RPMI7951 (cell line): ENCODE results near the gene GNG7. TPM values are rescaled to one million over a fixed set of nuclear protein-coding genes. Genes with fewer than 3 reads are reported as not detected.
A peak's percentile ranks its signal among the peaks of the same experiment; 100 is the strongest.
"Not testable (repeated sequence)": the region's sequence is repeated elsewhere in the genome, so short reads cannot be mapped to it uniquely, and the experiment has no call there.

ENCODE experiments used
- DNase-seq: peaks from one replicate; pipeline ENCODE4 v3.0.0-alpha.2; 2012; ENCODE audit warnings: low read depth
- total RNA-seq: library from RNA; depleted of rRNA; stranded (reverse); fragments of >200 nt; shearing (Covaris generic); gene quantifications from 2 replicates; pipeline ENCODE4 v1.2.3, GENCODE V29; 2014

GNG7 gene
- total RNA-seq, 1 experiment from 2014 or later = 0.96 TPM

DNA sequence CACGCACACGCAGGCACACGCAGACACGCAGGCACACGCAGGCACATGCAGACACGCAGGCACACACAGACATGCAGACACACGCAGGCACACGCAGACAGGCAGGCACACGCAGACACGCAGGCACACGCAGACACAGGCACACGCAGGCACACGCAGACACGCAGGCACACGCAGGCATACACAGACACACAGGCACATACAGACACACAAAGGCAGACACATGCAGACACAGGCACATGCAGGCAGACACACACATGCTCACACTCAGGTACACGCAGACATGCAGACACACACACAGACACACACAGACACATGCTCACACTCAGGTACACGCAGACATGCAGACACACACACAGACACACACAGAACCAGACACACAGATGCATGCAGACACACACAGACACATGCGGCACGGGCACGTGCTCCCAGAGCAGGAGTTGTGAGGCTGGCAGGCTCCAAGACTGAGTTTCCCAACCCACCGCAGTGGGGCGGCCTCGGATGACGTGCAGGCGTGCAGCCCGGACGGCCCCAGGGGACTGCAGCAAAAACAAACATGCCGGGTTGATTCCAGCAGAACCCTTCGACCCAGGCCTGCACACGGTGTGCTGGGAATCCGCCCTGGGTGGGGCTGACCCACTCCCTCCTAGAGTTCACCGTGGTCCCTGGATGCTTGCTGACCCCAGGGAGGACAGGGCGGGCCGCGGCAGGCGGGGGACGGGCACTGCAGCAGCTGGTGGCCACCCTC, 126.6 kb downstream of the GNG7 start:
- peak; percentile 37 for DNase-seq

GRCh38 chr19:2574971-2575630, 127.4 kb downstream of the GNG7 start:
- DNase-seq = no peak

DNA sequence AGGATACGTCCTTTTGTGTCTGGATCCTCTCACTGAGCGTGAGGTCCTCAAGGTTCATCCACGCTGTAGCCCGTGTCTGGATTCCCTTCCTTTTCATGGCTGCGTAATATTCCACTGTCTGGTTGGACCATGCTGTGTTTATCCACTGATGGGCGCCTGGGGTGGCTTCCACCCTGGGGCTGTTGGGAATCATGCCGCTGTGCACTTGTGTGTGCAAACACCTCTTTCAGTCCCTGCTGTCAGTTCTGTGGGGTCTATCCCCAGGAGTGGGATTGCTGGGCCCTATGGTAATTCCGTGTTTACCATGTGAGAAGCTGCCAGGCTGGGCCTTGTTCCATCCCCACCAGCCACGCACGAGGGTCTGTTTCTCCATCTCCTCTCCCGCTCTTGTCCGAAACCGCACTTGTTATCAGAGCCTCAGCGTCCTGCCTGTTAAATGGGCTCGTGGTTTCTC, 128.0 kb downstream of the GNG7 start:
- no peak for DNase-seq

GRCh38 chr19:2573916-2574315, 128.6 kb downstream of the GNG7 start:
- no peak for DNase-seq

GRCh38 chr19:2572152-2572551, 130.3 kb downstream of the GNG7 start:
- DNase-seq = not testable (repeated sequence)

- DNase-seq = no peak
Observed at GRCh38 chr19:2569596-2570465, 132.7 kb downstream of the GNG7 start.

GRCh38 chr19:2567996-2568395, 134.5 kb downstream of the GNG7 start:
- DNase-seq = no peak

GRCh38 chr19:2567580-2567979, 134.9 kb downstream of the GNG7 start:
- peak; percentile 29 for DNase-seq

DNA sequence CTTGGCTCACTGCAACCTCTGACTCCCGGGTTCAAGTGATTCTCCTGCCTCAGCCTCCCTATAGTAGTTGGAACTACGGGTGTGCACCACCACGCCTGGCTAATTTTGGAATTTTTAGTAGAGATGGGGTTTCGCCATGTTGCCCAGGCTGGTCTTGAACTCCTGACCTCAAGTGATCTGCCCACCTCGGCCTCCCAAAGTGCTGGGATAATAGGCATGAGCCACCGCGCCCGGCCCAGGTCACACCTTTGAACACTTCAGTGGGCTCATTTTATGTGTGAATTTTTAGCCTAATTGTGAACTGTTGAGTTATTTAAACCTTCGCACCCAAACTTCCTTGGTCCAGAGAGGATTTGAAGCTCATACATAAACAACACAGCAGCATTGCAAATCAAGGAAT, 138.9 kb downstream of the GNG7 start:
- not testable (repeated sequence) for DNase-seq

DNA sequence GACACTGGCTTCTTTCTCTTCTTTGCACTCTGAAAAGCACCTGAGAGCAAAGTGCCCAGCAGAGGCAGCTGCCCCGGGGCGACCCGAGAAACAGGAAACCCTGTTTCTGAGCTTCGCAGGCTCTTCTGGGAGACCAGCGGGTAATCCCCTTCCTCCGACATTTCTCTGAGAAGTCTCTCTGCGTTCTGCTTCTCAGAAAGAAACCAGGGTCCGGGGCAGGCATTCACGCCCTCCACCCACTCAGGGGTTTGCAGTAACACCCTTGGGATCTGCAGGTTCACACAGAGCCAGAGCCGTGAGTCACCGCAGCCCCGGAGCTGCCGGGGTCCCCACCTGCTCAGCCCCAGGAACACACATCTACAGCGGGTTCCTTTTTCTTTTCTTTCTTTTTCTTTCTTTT, 140.6 kb downstream of the GNG7 start:
- no peak for DNase-seq

GRCh38 chr19:2561221-2561620, 141.3 kb downstream of the GNG7 start:
- no peak for DNase-seq

DNA sequence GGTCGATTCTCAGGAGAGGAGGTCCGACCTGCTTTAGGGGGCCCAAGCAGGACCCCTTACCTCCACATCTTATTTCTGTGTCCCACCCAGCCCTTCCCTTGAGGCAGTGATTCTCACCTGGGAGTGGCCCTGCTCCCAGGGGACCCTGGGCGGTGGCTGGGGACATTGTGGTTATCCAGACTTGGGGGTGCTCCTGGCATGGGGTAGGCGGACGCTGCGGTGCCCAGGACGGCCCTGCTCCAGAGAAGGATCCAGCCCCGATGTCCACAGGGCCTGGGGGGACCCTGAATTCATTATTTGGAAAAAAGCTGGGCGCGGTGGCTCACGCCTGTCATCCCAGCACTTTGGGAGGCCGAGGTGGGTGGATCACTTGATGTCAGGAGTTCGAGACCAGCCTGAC, 142.1 kb downstream of the GNG7 start:
- no peak for DNase-seq

- no peak for DNase-seq
Observed at GRCh38 chr19:2558543-2558942, 144.0 kb downstream of the GNG7 start.

GRCh38 chr19:2558131-2558530, 144.4 kb downstream of the GNG7 start:
- not testable (repeated sequence) for DNase-seq

- no peak for DNase-seq
Observed at GRCh38 chr19:2557093-2557440, 145.4 kb downstream of the GNG7 start.

DNA sequence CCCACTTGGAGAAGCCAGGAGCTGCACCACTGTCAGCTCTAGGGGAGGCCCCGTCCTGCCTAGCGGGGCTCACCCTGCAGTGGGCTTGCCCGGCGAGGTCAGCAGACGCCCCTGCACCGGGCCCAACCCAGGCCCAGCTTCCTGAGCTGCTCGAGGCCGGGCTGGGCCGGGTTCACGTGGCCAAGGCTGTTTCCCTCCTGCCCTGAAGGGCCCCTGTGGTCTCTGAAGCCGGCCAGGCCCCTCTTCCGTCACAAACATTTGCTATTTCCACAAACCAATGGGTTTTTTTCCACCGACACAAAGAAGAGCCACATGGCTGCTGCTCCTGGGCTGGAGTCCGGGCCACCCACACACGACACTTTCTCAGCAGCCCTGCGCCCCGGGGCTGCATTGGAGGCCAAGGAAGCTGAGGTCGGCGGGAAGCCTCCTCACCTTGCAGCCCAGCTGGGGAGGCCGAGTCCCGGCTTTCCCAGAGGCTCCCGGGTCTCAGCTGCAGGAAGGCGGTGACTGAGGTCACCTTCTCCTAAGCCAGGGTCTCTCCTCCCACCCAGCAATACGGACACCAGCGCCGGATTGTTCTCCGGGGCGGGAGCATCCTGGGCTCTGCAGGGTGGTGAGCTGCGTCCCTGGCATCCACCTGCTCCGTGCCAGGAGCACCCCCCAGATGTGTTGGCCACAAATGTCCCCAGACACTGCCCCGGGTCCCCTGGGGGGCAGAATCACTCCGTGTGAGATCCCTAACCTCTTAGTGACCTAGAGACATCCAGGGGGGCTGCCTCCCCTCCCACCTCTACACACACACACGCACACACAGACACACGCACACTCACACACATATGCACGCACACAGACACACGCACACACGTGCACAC, 146.0 kb downstream of the GNG7 start:
- DNase-seq = no peak

DNA sequence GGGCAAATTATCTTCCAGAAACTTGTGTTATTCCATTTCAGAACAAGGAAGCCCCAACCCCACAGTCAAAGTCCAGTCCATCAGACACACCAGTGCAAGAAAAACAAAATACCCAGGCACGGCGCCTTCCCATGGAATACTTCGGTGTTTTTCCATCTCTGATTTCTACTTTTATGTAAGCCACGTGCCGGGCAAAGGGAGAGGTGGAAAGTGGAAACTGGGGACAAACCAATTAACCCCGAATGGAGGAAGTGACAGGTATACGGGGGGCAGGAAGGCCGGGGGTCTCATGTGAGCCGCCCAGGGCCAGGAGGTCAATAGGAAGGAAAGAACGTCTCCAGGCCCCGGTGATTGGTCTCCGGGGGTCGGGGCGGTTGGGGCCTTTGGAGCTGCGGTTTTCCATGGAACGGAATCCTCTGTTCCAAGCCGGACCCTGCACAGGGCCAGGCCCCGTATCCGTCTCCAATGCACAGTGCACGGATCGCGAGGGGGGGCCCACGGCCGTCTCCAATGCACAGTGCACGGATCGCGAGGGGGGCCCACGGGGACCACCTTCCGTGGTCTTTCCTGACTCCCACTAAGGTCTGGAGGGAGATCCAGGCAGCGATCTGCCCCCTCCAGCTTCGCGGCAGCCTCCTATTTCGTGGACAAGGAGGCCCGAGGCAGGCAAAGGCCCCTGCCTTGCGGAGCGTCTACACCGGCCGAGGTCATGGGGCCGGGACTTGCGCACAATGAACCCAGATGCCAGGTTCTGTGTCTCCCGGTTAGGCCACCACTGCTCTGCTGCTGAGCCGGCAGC, 146.9 kb downstream of the GNG7 start:
- no peak for DNase-seq

DNA sequence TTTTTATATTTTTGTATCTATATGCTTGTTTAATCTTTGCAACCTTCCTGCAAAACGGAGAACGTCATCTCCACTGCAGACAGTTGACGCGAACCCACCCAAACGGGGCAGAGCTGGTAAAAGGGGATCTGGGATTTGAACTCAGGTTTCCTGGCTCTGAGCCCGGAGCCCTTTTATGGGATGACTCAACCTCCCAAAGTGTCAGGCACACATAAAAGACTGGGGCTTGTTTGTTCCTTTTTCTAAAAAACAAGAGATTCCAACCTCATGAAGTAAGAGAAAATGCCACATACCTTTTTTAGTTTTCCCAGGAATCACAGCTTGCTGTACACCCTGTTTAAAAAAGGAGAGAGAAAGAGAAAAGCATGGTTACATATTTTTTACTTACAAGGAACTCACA, 147.6 kb downstream of the GNG7 start:
- no peak for DNase-seq

- DNase-seq = no peak
Observed at GRCh38 chr19:2553510-2553909, 149.0 kb downstream of the GNG7 start.

GRCh38 chr19:2552859-2553258, 149.6 kb downstream of the GNG7 start:
- no peak for DNase-seq

DNA sequence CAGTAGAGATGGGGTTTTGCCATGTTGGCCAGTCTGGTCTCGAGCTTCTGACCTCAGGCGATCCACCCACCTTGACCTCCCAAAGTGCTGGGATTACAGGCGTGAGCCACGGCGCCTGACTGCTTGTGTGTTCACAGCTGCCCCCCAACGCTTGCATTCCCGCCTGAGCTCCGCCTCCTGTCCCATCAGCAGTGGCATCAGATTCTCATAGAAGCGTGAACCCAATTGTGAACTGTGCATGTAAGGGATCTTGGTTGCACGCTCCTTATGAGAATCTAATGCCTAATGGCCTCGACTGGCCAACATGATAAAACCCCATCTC, 150.7 kb downstream of the GNG7 start:
- DNase-seq = no peak
